Activated CD8-positive, alpha-beta T cell treated with anti-CD3 and anti-CD28 coated beads for 36 hours (primary cell): ENCODE measurements around the gene ASPSCR1. TPM values are rescaled to one million over a fixed set of nuclear protein-coding genes. Genes with fewer than 3 reads are reported as not detected.

Experiments used
- ATAC-seq: fragments of 200-7000 bp; cut with Tn5 transposase; one replicate; pipeline ENCODE4 v1.10.0; 2021; ENCODE audit warnings: mild to moderate bottlenecking, moderate library complexity
- CTCF ChIA-PET: fragments of 350-600 bp; sonication (Branson Sonifier 250); formaldehyde crosslinking; loops from one replicate; lab custom pipeline; 2021; ENCODE audit warnings: antibody characterized with exemption; lab: Charles Lee
- POLR2A ChIA-PET: fragments of 350-600 bp; sonication (Branson Sonifier 250); formaldehyde crosslinking; loops from one replicate; lab custom pipeline; 2021; ENCODE audit warnings: antibody characterized with exemption; lab: Charles Lee
- DNase-seq: peaks from one replicate; pipeline ENCODE4 v3.0.0-alpha.2; 2020
- H3K27ac Mint-ChIP-seq: one replicate; pipeline ENCODE4 v1.8.0; 2021; ENCODE audit warnings: mild to moderate bottlenecking, mixed read lengths
- H3K27me3 Mint-ChIP-seq: one replicate; pipeline ENCODE4 v1.8.0; 2021; ENCODE audit warnings: mixed read lengths
- H3K36me3 Mint-ChIP-seq: one replicate; pipeline ENCODE4 v1.8.0; 2021; ENCODE audit warnings: low read depth, mixed read lengths
- H3K4me1 Mint-ChIP-seq: one replicate; pipeline ENCODE4 v1.8.0; 2021; ENCODE audit warnings: low read depth, mixed read lengths
- H3K4me3 Mint-ChIP-seq: one replicate; pipeline ENCODE4 v1.8.0; 2021; ENCODE audit warnings: mild to moderate bottlenecking, moderate library complexity, mixed read lengths
- H3K9me3 Mint-ChIP-seq: one replicate; pipeline ENCODE4 v1.8.0; 2021; ENCODE audit warnings: mixed read lengths
- intact Hi-C: fragments of 100-400 bp; cut with micrococcal nuclease; formaldehyde crosslinking; loops from one replicate; pipeline ENCODE4 v1.10.0; 2022
- total RNA-seq, 2 experiments: library from RNA; stranded (reverse); gene quantifications; one replicate each; pipeline ENCODE4 v1.2.3, GENCODE V29; 2021
- TF ChIP-seq, protein P1 (sequence below): fragments of 200-600 bp; IDR thresholded peaks from one replicate; pipeline ENCODE4 v1.8.0; 2022; ENCODE audit warnings: antibody characterized with exemption, mild to moderate bottlenecking

The ASPSCR1 gene
- total RNA-seq, 2 experiments from 2014 or later = 18.7 to 24.5 TPM

DNA sequence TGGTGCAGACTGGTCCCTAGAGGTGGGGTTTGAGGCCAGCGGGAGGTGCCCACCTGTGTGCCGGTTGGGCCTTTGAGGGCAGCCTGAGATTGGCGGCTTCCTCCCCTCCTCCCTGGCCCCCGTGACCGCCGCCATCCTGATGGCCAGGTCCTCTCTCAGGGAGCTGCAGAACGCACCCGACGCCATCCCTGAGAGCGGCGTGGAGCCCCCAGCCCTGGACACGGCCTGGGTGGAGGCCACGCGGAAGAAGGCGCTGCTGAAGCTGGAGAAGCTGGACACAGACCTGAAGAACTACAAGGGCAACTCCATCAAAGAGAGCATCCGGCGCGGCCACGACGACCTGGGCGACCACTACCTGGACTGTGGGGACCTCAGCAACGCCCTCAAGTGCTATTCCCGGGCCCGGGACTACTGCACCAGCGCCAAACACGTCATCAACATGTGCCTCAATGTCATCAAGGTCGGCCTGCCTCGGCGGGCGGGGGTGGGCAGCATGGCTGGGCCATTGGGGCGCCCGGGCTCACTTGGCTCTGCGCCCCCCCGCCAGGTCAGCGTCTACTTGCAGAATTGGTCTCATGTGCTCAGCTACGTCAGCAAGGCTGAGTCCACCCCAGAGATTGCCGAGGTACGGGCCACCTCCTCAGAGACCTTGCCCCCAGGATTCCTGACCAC, 77.1 kb downstream of the ASPSCR1 start:
- ChIA-PET POLR2A (interaction anchor here (1.1 to 9.3 kb wide), 4 partner anchors 9 to 73 kb away, joined by 3 to 98 read pairs (median 4); partner anchors contain the start of gene DUS1L), CTCF (no interaction called here)
- H3K27me3 Mint-ChIP-seq = no peaks in the 10 kb centered on the region
- TF ChIP-seq, protein P1, sequence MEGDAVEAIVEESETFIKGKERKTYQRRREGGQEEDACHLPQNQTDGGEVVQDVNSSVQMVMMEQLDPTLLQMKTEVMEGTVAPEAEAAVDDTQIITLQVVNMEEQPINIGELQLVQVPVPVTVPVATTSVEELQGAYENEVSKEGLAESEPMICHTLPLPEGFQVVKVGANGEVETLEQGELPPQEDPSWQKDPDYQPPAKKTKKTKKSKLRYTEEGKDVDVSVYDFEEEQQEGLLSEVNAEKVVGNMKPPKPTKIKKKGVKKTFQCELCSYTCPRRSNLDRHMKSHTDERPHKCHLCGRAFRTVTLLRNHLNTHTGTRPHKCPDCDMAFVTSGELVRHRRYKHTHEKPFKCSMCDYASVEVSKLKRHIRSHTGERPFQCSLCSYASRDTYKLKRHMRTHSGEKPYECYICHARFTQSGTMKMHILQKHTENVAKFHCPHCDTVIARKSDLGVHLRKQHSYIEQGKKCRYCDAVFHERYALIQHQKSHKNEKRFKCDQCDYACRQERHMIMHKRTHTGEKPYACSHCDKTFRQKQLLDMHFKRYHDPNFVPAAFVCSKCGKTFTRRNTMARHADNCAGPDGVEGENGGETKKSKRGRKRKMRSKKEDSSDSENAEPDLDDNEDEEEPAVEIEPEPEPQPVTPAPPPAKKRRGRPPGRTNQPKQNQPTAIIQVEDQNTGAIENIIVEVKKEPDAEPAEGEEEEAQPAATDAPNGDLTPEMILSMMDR = no peak
- ATAC-seq = no peak
- no peak overlapping the region for H3K4me3 Mint-ChIP-seq
- intact Hi-C loops = no loop called here
- peaks cover 19% of the 10 kb centered on the region for H3K4me1 Mint-ChIP-seq
- H3K27ac Mint-ChIP-seq = peak overlapping the region; percentile 16
- DNase-seq = no peak
- H3K36me3 Mint-ChIP-seq = peaks cover 2% of the 10 kb centered on the region
- no peaks in the 10 kb centered on the region for H3K9me3 Mint-ChIP-seq

DNA sequence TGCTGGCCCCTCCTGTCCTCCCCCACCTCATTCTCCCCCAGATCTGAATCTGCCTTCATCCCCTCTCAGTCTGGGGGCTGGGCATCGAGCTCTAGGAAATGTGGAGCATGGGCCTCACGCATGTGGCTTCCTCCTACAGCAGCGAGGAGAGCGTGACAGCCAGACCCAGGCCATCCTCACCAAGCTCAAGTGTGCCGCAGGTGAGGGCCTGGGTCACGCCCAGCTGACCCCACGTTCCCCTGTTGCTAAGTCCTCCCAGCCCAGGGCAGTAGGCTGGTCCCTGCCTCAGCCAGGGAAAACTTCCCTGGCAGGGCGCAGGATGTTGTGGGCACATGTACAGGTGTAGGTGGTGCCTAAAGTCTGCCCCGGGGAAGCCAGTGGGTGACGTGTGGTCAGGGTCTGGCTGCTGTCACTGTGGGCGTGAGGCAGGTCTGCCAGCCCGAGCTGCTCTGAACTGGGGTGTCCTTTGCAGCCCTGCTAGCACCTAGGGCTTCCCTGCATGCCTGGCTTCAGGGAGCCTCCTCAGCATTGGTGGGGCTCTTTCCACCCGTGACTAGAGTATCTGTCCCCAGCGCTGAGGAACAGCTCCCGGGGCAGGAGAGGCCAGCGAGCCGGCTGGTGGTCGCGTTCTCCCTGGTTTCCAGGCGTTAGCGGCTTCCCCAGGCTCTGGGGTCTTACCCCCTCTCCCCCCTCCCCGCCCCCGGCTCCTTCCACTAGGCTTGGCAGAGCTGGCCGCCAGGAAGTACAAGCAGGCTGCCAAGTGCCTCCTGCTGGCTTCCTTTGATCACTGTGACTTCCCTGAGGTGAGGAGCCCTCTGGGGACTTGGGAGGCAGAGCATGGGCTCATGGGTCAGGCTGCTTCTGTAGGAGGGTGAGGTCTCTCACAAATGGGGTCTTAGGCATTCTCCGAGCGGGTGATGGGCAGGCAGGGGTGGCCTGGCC, 77.9 kb downstream of the ASPSCR1 start:
- intact Hi-C loops = no loop called here
- no peak for ATAC-seq
- Mint-ChIP-seq H3K9me3 (no peaks in the 10 kb centered on the region), H3K4me3 (no peak overlapping the region), H3K27ac (peak overlapping the region; percentile 16), H3K4me1 (peaks cover 16% of the 10 kb centered on the region), H3K27me3 (no peaks in the 10 kb centered on the region), H3K36me3 (peaks cover 3% of the 10 kb centered on the region)
- TF ChIP-seq, protein P1 = no peak
- ChIA-PET POLR2A (interaction anchor here (0.9 to 9.3 kb wide), 5 partner anchors 9 to 72 kb away, joined by 3 to 98 read pairs (median 4); partner anchors contain the start of gene DUS1L), CTCF (interaction anchor here (1.3 kb wide), 1 partner anchor 26 kb away, joined by 4 read pairs; no protein-coding TSS in a partner anchor)
- no peak for DNase-seq

DNA sequence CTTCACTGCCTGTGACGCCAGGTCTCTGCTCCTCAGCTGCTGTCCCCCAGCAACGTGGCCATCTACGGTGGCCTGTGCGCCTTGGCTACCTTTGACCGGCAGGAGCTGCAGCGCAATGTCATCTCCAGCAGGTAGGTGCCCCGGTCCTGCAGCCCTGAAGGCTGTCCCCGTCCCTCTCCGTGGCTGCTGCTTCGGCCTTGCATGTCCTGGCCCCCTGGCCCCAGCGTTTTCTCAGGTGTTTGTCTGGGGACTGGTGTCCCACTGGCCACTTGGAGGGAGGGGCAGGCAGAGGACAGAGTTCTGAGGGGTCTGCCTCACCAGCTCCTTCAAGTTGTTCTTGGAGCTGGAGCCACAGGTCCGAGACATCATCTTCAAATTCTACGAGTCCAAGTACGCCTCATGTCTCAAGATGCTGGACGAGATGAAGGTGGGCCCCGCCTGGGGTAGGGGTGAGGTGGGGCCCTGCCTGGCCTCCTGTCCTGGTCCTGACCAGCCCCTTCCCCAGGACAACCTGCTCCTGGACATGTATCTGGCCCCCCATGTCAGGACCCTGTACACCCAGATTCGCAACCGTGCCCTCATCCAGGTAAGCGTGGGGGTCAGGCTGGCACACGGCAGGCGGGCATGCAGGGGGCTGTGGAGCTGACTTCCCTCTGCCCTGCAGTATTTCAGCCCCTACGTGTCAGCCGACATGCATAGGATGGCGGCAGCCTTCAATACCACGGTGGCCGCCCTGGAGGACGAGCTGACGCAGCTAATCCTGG, 78.7 kb downstream of the ASPSCR1 start:
- TF ChIP-seq, protein P1 = no peak
- ChIA-PET CTCF (interaction anchor here (1.3 kb wide), 1 partner anchor 26 kb away, joined by 4 read pairs; no protein-coding TSS in a partner anchor), POLR2A (interaction anchor here (0.6 to 9.3 kb wide), 7 partner anchors 8 to 42 kb away, joined by 3 to 98 read pairs (median 4); partner anchors contain the start of gene DUS1L)
- H3K27me3 Mint-ChIP-seq = no peaks in the 10 kb centered on the region
- no peak overlapping the region for H3K27ac Mint-ChIP-seq
- DNase-seq (no peak), ATAC-seq (no peak)
- intact Hi-C loops = no loop called here
- peaks cover 10% of the 10 kb centered on the region for H3K4me1 Mint-ChIP-seq
- no peaks in the 10 kb centered on the region for H3K9me3 Mint-ChIP-seq
- peaks cover 3% of the 10 kb centered on the region for H3K36me3 Mint-ChIP-seq
- H3K4me3 Mint-ChIP-seq = no peak overlapping the region

DNA sequence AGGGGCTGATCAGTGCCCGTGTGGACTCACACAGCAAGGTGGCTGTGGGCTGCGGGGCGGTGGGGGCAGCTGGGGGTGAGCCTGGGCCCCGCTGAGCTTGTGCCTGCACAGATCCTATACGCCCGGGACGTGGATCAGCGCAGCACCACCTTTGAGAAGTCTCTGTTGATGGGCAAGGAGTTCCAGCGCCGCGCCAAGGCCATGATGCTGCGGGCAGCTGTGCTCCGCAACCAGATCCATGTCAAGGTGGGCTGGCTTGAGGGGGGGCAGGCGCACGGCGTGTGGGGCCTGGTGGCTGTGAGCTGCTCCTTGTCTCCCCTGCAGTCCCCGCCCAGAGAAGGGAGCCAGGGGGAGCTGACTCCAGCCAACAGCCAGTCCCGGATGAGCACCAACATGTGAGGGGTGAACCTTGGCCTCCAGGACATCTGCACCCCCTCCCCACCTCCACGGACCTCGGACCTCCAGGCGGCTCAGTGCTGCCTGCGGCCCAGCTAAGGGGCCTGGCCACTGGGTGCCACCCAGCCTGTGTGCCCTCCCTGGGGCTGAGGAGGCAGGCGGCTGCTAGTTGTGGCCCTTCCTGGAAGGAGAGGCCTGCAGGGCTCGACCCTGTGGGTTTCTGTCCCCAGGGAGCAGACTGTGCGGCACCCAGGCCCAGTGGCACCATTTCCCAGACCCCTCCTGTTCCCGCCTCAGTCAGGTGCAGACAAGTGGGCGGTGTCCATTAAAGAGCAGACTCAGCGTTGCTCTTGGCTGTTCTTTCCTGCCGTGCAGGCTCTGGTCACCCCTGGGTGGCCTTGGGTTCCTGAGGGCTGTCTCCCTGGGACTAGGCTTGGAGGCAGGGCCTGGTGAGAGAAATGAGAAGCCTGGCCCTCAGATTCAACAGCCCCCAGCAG, 79.5 kb downstream of the ASPSCR1 start:
- CTCF ChIA-PET = interaction anchor here (1.3 kb wide), 1 partner anchor 27 kb away, joined by 4 read pairs; no protein-coding TSS in a partner anchor
- peaks cover 10% of the 10 kb centered on the region for H3K4me1 Mint-ChIP-seq
- no peaks in the 10 kb centered on the region for H3K9me3 Mint-ChIP-seq
- intact Hi-C loops = no loop called here
- no peak for DNase-seq
- POLR2A ChIA-PET = interaction anchor here (0.6 to 9.3 kb wide), 5 partner anchors 7 to 39 kb away, joined by 3 to 98 read pairs (median 4); partner anchors contain the start of gene DUS1L
- no peaks in the 10 kb centered on the region for H3K27me3 Mint-ChIP-seq
- no peak for ATAC-seq
- no peak overlapping the region for H3K27ac Mint-ChIP-seq
- peaks cover 3% of the 10 kb centered on the region for H3K36me3 Mint-ChIP-seq
- no peak overlapping the region for H3K4me3 Mint-ChIP-seq
- TF ChIP-seq, protein P1 = no peak
